ENCODE measurements around the gene SLAMF8.

Gene SLAMF8

GRCh38 chr1:159873530-159874143, 47.0 kb downstream of the SLAMF8 start:
- no peak for DNase-seq (ENCODE audit: low read depth)
- no peak overlapping the region for H3K4me3 ChIP-seq (ENCODE audit: low read depth, low read length)
- TF ChIP-seq CTCF (IDR thresholded peaks at IDR 0.05; ENCODE audit: insufficient read depth, low read depth, low read length, missing control alignments) = no peak

GRCh38 chr1:159877695-159878444, 51.2 kb downstream of the SLAMF8 start:
- H3K4me3 ChIP-seq (ENCODE audit: low read depth, low read length) = no peak overlapping the region
- peak; percentile 13 for DNase-seq (ENCODE audit: low read depth)
- TF ChIP-seq CTCF (IDR thresholded peaks at IDR 0.05; ENCODE audit: insufficient read depth, low read depth, low read length, missing control alignments) = no peak

DNA sequence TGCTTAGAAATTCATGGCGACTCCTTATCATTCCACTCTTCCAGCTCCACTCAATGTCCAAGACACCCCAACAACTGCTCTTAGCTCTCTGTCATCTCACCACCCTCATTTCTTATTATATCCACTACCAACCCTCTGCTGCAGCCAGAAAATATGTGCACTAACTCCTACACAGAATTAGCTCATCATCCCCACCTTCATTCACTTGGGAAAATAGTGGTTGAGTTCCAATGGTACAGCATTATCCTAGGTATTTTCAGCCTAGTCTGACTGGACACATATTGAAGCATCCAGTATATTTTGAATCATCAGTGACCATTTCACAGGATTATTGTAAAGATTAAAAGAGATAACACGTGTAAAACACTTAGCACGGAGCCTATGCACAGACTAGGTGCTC, 52.5 kb downstream of the SLAMF8 start:
- no peak for TF ChIP-seq CTCF (IDR thresholded peaks at IDR 0.05; ENCODE audit: insufficient read depth, low read depth, low read length, missing control alignments)
- H3K4me3 ChIP-seq (ENCODE audit: low read depth, low read length) = no peak overlapping the region
- no peak for DNase-seq (ENCODE audit: low read depth)

- TF ChIP-seq CTCF (IDR thresholded peaks at IDR 0.05; ENCODE audit: insufficient read depth, low read depth, low read length, missing control alignments) = no peak
- no peak overlapping the region for H3K4me3 ChIP-seq (ENCODE audit: low read depth, low read length)
- no peak for DNase-seq (ENCODE audit: low read depth)
Observed at GRCh38 chr1:159879977-159880376, 53.3 kb downstream of the SLAMF8 start.

DNA sequence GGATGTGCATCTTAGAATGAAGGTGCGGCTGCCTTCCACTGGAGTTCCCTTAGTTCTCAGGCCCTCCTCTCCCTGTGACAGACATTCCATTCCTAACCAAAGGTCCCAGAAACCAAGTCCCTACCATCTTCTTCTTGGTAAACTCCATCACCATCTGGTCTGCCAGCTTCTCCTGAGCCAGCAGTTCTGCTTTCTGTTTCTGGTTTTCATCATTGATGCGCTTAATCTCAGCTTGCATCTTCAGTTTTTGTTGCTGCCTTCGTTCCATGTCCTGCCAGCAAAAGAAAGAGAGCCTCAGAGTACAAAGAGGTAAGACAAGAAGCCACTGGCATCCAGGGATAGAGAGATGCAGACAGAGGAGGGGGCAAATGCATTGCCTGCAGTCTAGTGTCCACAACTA, 53.8 kb downstream of the SLAMF8 start:
- no peak for DNase-seq (ENCODE audit: low read depth)
- no peak overlapping the region for H3K4me3 ChIP-seq (ENCODE audit: low read depth, low read length)
- no peak for TF ChIP-seq CTCF (IDR thresholded peaks at IDR 0.05; ENCODE audit: insufficient read depth, low read depth, low read length, missing control alignments)

DNA sequence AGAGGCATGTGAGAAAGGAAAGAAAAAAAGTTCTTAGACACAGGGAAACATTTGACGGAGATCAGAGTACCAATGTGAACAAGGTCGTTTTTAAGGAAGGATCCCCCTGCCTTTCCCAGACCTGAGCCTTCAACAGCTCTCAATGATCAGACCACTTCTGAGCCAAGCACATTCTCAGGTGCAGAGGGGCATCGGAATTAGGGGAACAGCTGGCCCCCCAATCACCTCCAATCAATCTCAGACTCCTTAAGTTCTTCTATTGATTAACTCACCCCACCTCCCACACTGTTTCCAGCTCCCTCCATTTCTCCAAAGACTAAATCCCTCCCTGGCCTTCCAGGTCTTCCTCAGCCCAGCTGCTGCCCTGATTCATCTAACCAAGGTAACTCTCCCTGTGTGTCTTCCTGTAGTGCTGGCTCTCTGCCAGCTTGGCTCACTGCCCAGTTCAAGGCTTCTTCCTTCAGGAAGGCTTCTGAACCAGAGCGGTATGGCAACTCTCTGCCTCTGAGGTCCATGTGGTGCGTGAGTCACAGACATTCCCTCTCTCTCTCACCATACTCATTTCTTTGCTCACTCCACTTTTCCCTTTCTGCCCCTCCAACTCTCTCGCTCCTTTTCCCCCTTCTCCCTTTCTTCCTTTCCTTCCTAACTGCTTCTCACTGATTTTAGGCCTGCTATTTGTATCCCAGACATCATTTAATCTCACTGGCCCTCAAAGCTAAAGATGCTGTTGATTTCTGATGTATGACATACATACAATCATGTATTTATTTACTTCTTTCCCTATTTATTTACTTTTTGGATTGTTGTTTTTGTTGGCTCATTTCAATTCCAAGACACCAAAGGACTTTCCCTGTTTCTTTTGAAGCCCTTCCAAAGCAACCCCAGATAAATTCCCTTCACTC, 55.2 kb downstream of the SLAMF8 start:
- TF ChIP-seq CTCF (IDR thresholded peaks at IDR 0.05; ENCODE audit: insufficient read depth, low read depth, low read length, missing control alignments) = no peak
- H3K4me3 ChIP-seq (ENCODE audit: low read depth, low read length) = no peak overlapping the region
- DNase-seq (ENCODE audit: low read depth) = peak; percentile 28
